Parathyroid adenoma (tissue), 2 donors: ENCODE data around the gene MYL5.
"Not testable (repeated sequence)": the region's sequence is repeated elsewhere in the genome, so short reads cannot be mapped to it uniquely, and the experiment has no call there.

Experiments
- H2AFZ ChIP-seq: fragments of 300-600 bp; sonication (generic); one replicate; pipeline ENCODE4 v1.7.0; 2017; ENCODE audit warnings: antibody characterized with exemption, mild to moderate bottlenecking
- H3K27ac ChIP-seq: fragments of 300-600 bp; sonication (generic); one replicate; pipeline ENCODE4 v1.7.0; 2017
- H3K27me3 ChIP-seq: fragments of 300-600 bp; sonication (generic); one replicate; pipeline ENCODE4 v1.7.0; 2017; ENCODE audit warnings: low read length; ENCODE audit not compliant: control insufficient read depth, insufficient read depth
- H3K36me3 ChIP-seq: fragments of 300-600 bp; sonication (generic); one replicate; pipeline ENCODE4 v1.7.0; 2017; ENCODE audit warnings: low read length; ENCODE audit not compliant: control insufficient read depth, insufficient read depth
- H3K4me1 ChIP-seq: fragments of 300-600 bp; sonication (generic); one replicate; pipeline ENCODE4 v1.7.0; 2017; ENCODE audit warnings: control low read depth
- H3K4me2 ChIP-seq: fragments of 300-600 bp; sonication (generic); one replicate; pipeline ENCODE4 v1.7.0; 2017; ENCODE audit warnings: low read length
- H3K4me3 ChIP-seq: fragments of 300-600 bp; sonication (generic); one replicate; pipeline ENCODE4 v1.7.0; 2017; ENCODE audit warnings: low read depth, low read length
- H3K79me2 ChIP-seq: fragments of 300-600 bp; sonication (generic); one replicate; pipeline ENCODE4 v1.7.0; 2017; ENCODE audit warnings: control low read depth
- H3K9ac ChIP-seq: fragments of 300-600 bp; sonication (generic); one replicate; pipeline ENCODE4 v1.7.0; 2017; ENCODE audit warnings: mild to moderate bottlenecking
- H3K9me3 ChIP-seq: fragments of 300-600 bp; sonication (generic); one replicate; pipeline ENCODE4 v1.7.0; 2017; ENCODE audit warnings: low read length; ENCODE audit not compliant: control insufficient read depth
- CTCF ChIP-seq: fragments of 300-600 bp; sonication (generic); IDR thresholded peaks from one replicate; pipeline ENCODE4 v1.7.0; 2017; ENCODE audit warnings: antibody characterized with exemption, mild to moderate bottlenecking
- donor health status: primary hyperparathyroidism.

Gene MYL5

GRCh38 chr4:704198-704891 is 30.0 kb downstream of the MYL5 start:
- no peaks in the 10 kb centered on the region for H3K36me3 ChIP-seq
- no peaks in the 10 kb centered on the region for H3K9me3 ChIP-seq
- no peak overlapping the region for H3K9ac ChIP-seq
- H3K27ac ChIP-seq: no peak overlapping the region
- no peak overlapping the region for H2AFZ ChIP-seq
- no peak overlapping the region for H3K4me2 ChIP-seq
- H3K4me1 ChIP-seq: no peaks in the 10 kb centered on the region
- TF ChIP-seq CTCF: no peak
- H3K4me3 ChIP-seq: no peak overlapping the region
- peaks cover 16% of the 10 kb centered on the region for H3K79me2 ChIP-seq
- H3K27me3 ChIP-seq: no peaks in the 10 kb centered on the region

GRCh38 chr4:704971-705277 is 30.6 kb downstream of the MYL5 start:
- Histone ChIP-seq H3K4me1 (no peaks in the 10 kb centered on the region), H3K9ac (no peak overlapping the region), H3K9me3 (no peaks in the 10 kb centered on the region), H3K4me3 (peak overlapping the region; percentile 66), H3K27ac (no peak overlapping the region), H3K4me2 (peak overlapping the region; percentile 96), H3K36me3 (no peaks in the 10 kb centered on the region), H3K27me3 (no peaks in the 10 kb centered on the region), H2AFZ (no peak overlapping the region), H3K79me2 (peaks cover 17% of the 10 kb centered on the region)
- no peak for TF ChIP-seq CTCF

GRCh38 chr4:705278-706082 is 31.1 kb downstream of the MYL5 start, which contains the start of gene PCGF3:
Gene PCGF3 (plus strand): TSS chr4:705832. CDS start chr4:733681, 27,849 bp downstream.
- H3K4me3 ChIP-seq: peak within 1 kb of the TSS; percentile 93
- H3K4me1 ChIP-seq: no peaks in the 10 kb centered on the region
- peak within 1 kb of the TSS; percentile 36 for H3K27ac ChIP-seq
- H3K79me2 ChIP-seq: peaks cover 17% of the 10 kb centered on the region
- no peaks in the 10 kb centered on the region for H3K27me3 ChIP-seq
- H3K36me3 ChIP-seq: no peaks in the 10 kb centered on the region
- H3K4me2 ChIP-seq: peak within 1 kb of the TSS; percentile 96
- H2AFZ ChIP-seq: peak within 1 kb of the TSS; percentile 82
- H3K9me3 ChIP-seq: no peaks in the 10 kb centered on the region
- H3K9ac ChIP-seq: peak within 1 kb of the TSS; percentile 96
- no peak for TF ChIP-seq CTCF

- H3K4me1 ChIP-seq, H3K27ac ChIP-seq, H3K36me3 ChIP-seq, H3K27me3 ChIP-seq, H3K9me3 ChIP-seq: not testable (repeated sequence)
- peak overlapping the region; percentile 82 for H2AFZ ChIP-seq
- H3K4me2 ChIP-seq: peak overlapping the region; percentile 86
- peaks cover 17% of the 10 kb centered on the region for H3K79me2 ChIP-seq
- peak overlapping the region; percentile 96 for H3K9ac ChIP-seq
- peak overlapping the region; percentile 93 for H3K4me3 ChIP-seq
These were observed 31.8 kb downstream of the MYL5 start for GRCh38 chr4:706083-706633.

- no peaks in the 10 kb centered on the region for H3K4me1 ChIP-seq
- peaks cover 17% of the 10 kb centered on the region for H3K79me2 ChIP-seq
- peak overlapping the region; percentile 20 for H3K4me2 ChIP-seq
- no peaks in the 10 kb centered on the region for H3K9me3 ChIP-seq
- peak overlapping the region; percentile 36 for H3K4me3 ChIP-seq
- H3K9ac ChIP-seq: no peak overlapping the region
- H2AFZ ChIP-seq: no peak overlapping the region
- H3K36me3 ChIP-seq: no peaks in the 10 kb centered on the region
- H3K27me3 ChIP-seq: no peaks in the 10 kb centered on the region
- no peak overlapping the region for H3K27ac ChIP-seq
- TF ChIP-seq CTCF: no peak
These were observed 32.7 kb downstream of the MYL5 start for GRCh38 chr4:706834-707598.
